ENCODE results near the gene MAP3K8. TPM values are rescaled to one million over a fixed set of nuclear protein-coding genes. Genes with fewer than 3 reads are reported as not detected.

The MAP3K8 gene
- total and polyA plus RNA-seq, 10 of the 15 experiments (the other 5 are each of a cell fraction or from before 2014, with no cell fraction given): 25.5 to 115 (median 40.2) TPM

DNA sequence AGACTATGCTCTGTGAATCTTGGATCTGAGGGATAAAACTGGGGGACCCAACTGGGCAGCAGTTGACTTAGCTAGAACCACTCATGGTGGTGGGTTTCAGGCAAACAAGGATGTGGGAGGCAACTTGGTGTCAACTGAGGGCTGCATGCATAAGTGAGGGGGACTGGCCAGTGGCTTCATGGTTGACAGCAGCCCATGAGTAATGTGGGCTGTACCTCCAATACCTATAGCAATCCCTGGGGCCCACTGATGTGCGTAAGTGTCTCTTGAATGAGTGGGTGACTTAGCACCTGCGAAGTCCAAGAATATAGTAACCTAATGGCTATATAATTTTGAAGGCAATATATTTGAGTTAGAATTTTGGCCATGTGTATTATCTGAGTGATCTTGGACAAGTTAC, 13.7 kb upstream of the MAP3K8 start (continued):
- TF ChIP-seq, protein P1, sequence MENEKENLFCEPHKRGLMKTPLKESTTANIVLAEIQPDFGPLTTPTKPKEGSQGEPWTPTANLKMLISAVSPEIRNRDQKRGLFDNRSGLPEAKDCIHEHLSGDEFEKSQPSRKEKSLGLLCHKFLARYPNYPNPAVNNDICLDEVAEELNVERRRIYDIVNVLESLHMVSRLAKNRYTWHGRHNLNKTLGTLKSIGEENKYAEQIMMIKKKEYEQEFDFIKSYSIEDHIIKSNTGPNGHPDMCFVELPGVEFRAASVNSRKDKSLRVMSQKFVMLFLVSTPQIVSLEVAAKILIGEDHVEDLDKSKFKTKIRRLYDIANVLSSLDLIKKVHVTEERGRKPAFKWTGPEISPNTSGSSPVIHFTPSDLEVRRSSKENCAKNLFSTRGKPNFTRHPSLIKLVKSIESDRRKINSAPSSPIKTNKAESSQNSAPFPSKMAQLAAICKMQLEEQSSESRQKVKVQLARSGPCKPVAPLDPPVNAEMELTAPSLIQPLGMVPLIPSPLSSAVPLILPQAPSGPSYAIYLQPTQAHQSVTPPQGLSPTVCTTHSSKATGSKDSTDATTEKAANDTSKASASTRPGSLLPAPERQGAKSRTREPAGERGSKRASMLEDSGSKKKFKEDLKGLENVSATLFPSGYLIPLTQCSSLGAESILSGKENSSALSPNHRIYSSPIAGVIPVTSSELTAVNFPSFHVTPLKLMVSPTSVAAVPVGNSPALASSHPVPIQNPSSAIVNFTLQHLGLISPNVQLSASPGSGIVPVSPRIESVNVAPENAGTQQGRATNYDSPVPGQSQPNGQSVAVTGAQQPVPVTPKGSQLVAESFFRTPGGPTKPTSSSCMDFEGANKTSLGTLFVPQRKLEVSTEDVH (IDR thresholded peaks at IDR 0.05; ENCODE audit: low read depth, partially characterized antibody): no peak
- TF ChIP-seq EGR1 (IDR thresholded peaks at IDR 0.05; ENCODE audit: borderline replicate concordance in 1 of 2, low read depth in 2 of 2, low read length in 2 of 2): peak in 1 of 2 experiments; percentile 46; a peak in 1 of 3 replicates
- TF ChIP-seq, protein P2, sequence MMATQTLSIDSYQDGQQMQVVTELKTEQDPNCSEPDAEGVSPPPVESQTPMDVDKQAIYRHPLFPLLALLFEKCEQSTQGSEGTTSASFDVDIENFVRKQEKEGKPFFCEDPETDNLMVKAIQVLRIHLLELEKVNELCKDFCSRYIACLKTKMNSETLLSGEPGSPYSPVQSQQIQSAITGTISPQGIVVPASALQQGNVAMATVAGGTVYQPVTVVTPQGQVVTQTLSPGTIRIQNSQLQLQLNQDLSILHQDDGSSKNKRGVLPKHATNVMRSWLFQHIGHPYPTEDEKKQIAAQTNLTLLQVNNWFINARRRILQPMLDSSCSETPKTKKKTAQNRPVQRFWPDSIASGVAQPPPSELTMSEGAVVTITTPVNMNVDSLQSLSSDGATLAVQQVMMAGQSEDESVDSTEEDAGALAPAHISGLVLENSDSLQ (IDR thresholded peaks at IDR 0.05): peak; percentile 66; the same call in 1 of the 2 replicates
- no peak for TF ChIP-seq CTCF (IDR thresholded peaks at IDR 0.05 in 2 of 3, conservative IDR thresholded peaks at IDR 0.05 in 1 of 3; ENCODE audit: control insufficient read depth in 2 of 3, extremely low read depth in 1 of 3, insufficient read depth in 1 of 3, low read depth in 3 of 3, low read length in 3 of 3)
- no peak for TF ChIP-seq STAT3 (IDR thresholded peaks at IDR 0.05; ENCODE audit: low read depth, low read length)
- TF ChIP-seq EP300 (IDR thresholded peaks at IDR 0.05; ENCODE audit: borderline replicate concordance in 1 of 2, control insufficient read depth in 1 of 2, low read depth in 2 of 2, low read length in 2 of 2): peak; percentile 88 to 91; a peak in 3 of 4 replicates
- TF ChIP-seq POU2F2 (IDR thresholded peaks at IDR 0.05; ENCODE audit: borderline replicate concordance, low read depth, low read length): peak; percentile 96; the same call in 2 of the 3 replicates
- TF ChIP-seq NR2F1 (conservative IDR thresholded peaks at IDR 0.05): peak; percentile 43
- TF ChIP-seq, protein P3, sequence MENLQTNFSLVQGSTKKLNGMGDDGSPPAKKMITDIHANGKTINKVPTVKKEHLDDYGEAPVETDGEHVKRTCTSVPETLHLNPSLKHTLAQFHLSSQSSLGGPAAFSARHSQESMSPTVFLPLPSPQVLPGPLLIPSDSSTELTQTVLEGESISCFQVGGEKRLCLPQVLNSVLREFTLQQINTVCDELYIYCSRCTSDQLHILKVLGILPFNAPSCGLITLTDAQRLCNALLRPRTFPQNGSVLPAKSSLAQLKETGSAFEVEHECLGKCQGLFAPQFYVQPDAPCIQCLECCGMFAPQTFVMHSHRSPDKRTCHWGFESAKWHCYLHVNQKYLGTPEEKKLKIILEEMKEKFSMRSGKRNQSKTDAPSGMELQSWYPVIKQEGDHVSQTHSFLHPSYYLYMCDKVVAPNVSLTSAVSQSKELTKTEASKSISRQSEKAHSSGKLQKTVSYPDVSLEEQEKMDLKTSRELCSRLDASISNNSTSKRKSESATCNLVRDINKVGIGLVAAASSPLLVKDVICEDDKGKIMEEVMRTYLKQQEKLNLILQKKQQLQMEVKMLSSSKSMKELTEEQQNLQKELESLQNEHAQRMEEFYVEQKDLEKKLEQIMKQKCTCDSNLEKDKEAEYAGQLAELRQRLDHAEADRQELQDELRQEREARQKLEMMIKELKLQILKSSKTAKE (IDR thresholded peaks at IDR 0.05; ENCODE audit: low read depth, poor library complexity, severe bottlenecking): peak; percentile 49
- no peak for TF ChIP-seq RFX5 (IDR thresholded peaks at IDR 0.05; ENCODE audit: low read depth, low read length)
- peak; percentile 54; the same call in 1 of the 2 replicates for TF ChIP-seq IRF4 (IDR thresholded peaks at IDR 0.05; ENCODE audit: low read depth, low read length)
- TF ChIP-seq, protein P4, sequence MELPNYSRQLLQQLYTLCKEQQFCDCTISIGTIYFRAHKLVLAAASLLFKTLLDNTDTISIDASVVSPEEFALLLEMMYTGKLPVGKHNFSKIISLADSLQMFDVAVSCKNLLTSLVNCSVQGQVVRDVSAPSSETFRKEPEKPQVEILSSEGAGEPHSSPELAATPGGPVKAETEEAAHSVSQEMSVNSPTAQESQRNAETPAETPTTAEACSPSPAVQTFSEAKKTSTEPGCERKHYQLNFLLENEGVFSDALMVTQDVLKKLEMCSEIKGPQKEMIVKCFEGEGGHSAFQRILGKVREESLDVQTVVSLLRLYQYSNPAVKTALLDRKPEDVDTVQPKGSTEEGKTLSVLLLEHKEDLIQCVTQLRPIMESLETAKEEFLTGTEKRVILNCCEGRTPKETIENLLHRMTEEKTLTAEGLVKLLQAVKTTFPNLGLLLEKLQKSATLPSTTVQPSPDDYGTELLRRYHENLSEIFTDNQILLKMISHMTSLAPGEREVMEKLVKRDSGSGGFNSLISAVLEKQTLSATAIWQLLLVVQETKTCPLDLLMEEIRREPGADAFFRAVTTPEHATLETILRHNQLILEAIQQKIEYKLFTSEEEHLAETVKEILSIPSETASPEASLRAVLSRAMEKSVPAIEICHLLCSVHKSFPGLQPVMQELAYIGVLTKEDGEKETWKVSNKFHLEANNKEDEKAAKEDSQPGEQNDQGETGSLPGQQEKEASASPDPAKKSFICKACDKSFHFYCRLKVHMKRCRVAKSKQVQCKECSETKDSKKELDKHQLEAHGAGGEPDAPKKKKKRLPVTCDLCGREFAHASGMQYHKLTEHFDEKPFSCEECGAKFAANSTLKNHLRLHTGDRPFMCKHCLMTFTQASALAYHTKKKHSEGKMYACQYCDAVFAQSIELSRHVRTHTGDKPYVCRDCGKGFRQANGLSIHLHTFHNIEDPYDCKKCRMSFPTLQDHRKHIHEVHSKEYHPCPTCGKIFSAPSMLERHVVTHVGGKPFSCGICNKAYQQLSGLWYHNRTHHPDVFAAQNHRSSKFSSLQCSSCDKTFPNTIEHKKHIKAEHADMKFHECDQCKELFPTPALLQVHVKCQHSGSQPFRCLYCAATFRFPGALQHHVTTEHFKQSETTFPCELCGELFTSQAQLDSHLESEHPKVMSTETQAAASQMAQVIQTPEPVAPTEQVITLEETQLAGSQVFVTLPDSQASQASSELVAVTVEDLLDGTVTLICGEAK (IDR thresholded peaks at IDR 0.05; ENCODE audit: borderline replicate concordance): no peak; the same call in 1 of the 2 replicates
- peak; percentile 52 to 57; a peak in 1 of 4 replicates for TF ChIP-seq IKZF2 (IDR thresholded peaks at IDR 0.05)
